ENCODE measurements around the gene ZNF512B.
"Not testable (repeated sequence)": the region's sequence is repeated elsewhere in the genome, so short reads cannot be mapped to it uniquely, and the experiment has no call there.

ZNF512B gene

GRCh38 chr20:63969838-63970713, at the start of gene ZNF512B:
Gene ZNF512B (minus strand): TSS chr20:63969930. CDS start chr20:63967950, 1,980 bp downstream.
- Histone ChIP-seq H3K79me2 (ENCODE audit: control insufficient read depth, low read length) (peaks cover 17% of the 10 kb centered on the region), H3K9me2 (replicated peaks; ENCODE audit: control insufficient read depth, low read length) (no peaks in the 10 kb centered on the region), H3K4me3 (ENCODE audit: low read length) (peak within 1 kb of the TSS; percentile 78), H4K20me1 (ENCODE audit: control insufficient read depth, insufficient read depth, low read depth, low read length) (no peaks in the 10 kb centered on the region), H3K27me3 (ENCODE audit: control insufficient read depth, low read length) (no peaks in the 10 kb centered on the region), H3K36me3 (ENCODE audit: control insufficient read depth, low read length) (peaks cover 51% of the 10 kb centered on the region), H3K4me2 (ENCODE audit: low read length) (peak within 1 kb of the TSS; percentile 92), H3K4me1 (ENCODE audit: control insufficient read depth, low read length) (peaks cover 42% of the 10 kb centered on the region), H3F3A (ENCODE audit: control insufficient read depth, insufficient read depth) (peaks cover 9% of the 10 kb centered on the region), H3K9me3 (ENCODE audit: control insufficient read depth, insufficient read depth, low read length) (peaks cover 8% of the 10 kb centered on the region), H3K27ac (ENCODE audit: low read depth, low read length) (peak within 1 kb of the TSS; percentile 34)
- TF ChIP-seq CTCF (IDR thresholded peaks at IDR 0.05; ENCODE audit: low read depth, low read length, poor library complexity, severe bottlenecking), result no peak
- no peak for TF ChIP-seq EZH2phosphoT487 (IDR thresholded peaks at IDR 0.05; ENCODE audit: borderline replicate concordance, low read length)

- no peak overlapping the region for H3K4me2 ChIP-seq (ENCODE audit: low read length)
- no peak overlapping the region for H3K4me3 ChIP-seq (ENCODE audit: low read length)
- peaks cover 20% of the 10 kb centered on the region for H3F3A ChIP-seq (ENCODE audit: control insufficient read depth, insufficient read depth)
- peaks cover 17% of the 10 kb centered on the region for H3K4me1 ChIP-seq (ENCODE audit: control insufficient read depth, low read length)
- no peaks in the 10 kb centered on the region for H3K27me3 ChIP-seq (ENCODE audit: control insufficient read depth, low read length)
- H3K27ac ChIP-seq (ENCODE audit: low read depth, low read length), result no peak overlapping the region
- H3K9me3 ChIP-seq (ENCODE audit: control insufficient read depth, insufficient read depth, low read length), result no peaks in the 10 kb centered on the region
- H4K20me1 ChIP-seq (ENCODE audit: control insufficient read depth, insufficient read depth, low read depth, low read length), result no peaks in the 10 kb centered on the region
- no peak for TF ChIP-seq EZH2phosphoT487 (IDR thresholded peaks at IDR 0.05; ENCODE audit: borderline replicate concordance, low read length)
- no peak for TF ChIP-seq CTCF (IDR thresholded peaks at IDR 0.05; ENCODE audit: low read depth, low read length, poor library complexity, severe bottlenecking)
- H3K9me2 ChIP-seq (replicated peaks; ENCODE audit: control insufficient read depth, low read length), result no peaks in the 10 kb centered on the region
- peaks cover 71% of the 10 kb centered on the region for H3K36me3 ChIP-seq (ENCODE audit: control insufficient read depth, low read length)
- H3K79me2 ChIP-seq (ENCODE audit: control insufficient read depth, low read length), result peaks cover 24% of the 10 kb centered on the region
Observed at GRCh38 chr20:64015635-64016034, 45.9 kb upstream of the ZNF512B start.

GRCh38 chr20:64012385-64013154, 42.8 kb upstream of the ZNF512B start:
- not testable (repeated sequence) for H4K20me1 ChIP-seq (ENCODE audit: control insufficient read depth, insufficient read depth, low read depth, low read length); H3K27me3 ChIP-seq (ENCODE audit: control insufficient read depth, low read length); H3K9me3 ChIP-seq (ENCODE audit: control insufficient read depth, insufficient read depth, low read length); H3K9me2 ChIP-seq (replicated peaks; ENCODE audit: control insufficient read depth, low read length)
- H3K79me2 ChIP-seq (ENCODE audit: control insufficient read depth, low read length), result peaks cover 51% of the 10 kb centered on the region
- peak overlapping the region; percentile 89 for H3K27ac ChIP-seq (ENCODE audit: low read depth, low read length)
- H3K4me1 ChIP-seq (ENCODE audit: control insufficient read depth, low read length), result peaks cover 27% of the 10 kb centered on the region
- H3K4me2 ChIP-seq (ENCODE audit: low read length), result peak overlapping the region; percentile 71
- H3F3A ChIP-seq (ENCODE audit: control insufficient read depth, insufficient read depth), result peaks cover 27% of the 10 kb centered on the region
- peak overlapping the region; percentile 66 for H3K4me3 ChIP-seq (ENCODE audit: low read length)
- peaks cover 78% of the 10 kb centered on the region for H3K36me3 ChIP-seq (ENCODE audit: control insufficient read depth, low read length)
